OCI-LY1 (cell line): Measurements from ENCODE around the gene CAV1.

Experiments used
- H2AFZ ChIP-seq: fragments of 200-600 bp; sonication (generic), shearing (Covaris generic); 2 replicates; pipeline ENCODE4 v1.6.0; 2014; ENCODE audit warnings: antibody characterized with exemption, mild to moderate bottlenecking, low read length
- H3F3A ChIP-seq: fragments of 200-600 bp; sonication (generic), shearing (Covaris generic); 2 replicates; pipeline ENCODE4 v1.6.0; 2014; ENCODE audit warnings: mild to moderate bottlenecking, antibody characterized with exemption, low read length, moderate library complexity; ENCODE audit not compliant: insufficient read depth
- H3K27ac ChIP-seq: fragments of 200-600 bp; sonication (generic); 2 replicates; pipeline ENCODE4 v1.5.1; 2014; ENCODE audit warnings: low read length, mixed run types, mild to moderate bottlenecking, low read depth; ENCODE audit not compliant: poor library complexity, severe bottlenecking
- H3K27me3 ChIP-seq: fragments of 200-600 bp; sonication (generic); 2 replicates; pipeline ENCODE4 v1.6.0; 2014; ENCODE audit warnings: antibody characterized with exemption, mild to moderate bottlenecking, low read length, moderate library complexity; ENCODE audit not compliant: insufficient read depth
- H3K36me3 ChIP-seq: fragments of 200-600 bp; sonication (generic); 2 replicates; pipeline ENCODE4 v1.6.1; 2014; ENCODE audit warnings: mild to moderate bottlenecking, antibody characterized with exemption, low read length, moderate library complexity, mixed read lengths; ENCODE audit not compliant: insufficient read depth
- H3K4me1 ChIP-seq: fragments of 200-600 bp; sonication (generic); 2 replicates; pipeline ENCODE4 v1.5.1; 2014; ENCODE audit warnings: mild to moderate bottlenecking, low read length, moderate library complexity; ENCODE audit not compliant: insufficient read depth, severe bottlenecking
- H3K4me2 ChIP-seq: fragments of 200-600 bp; sonication (generic), shearing (Covaris generic); 2 replicates; pipeline ENCODE4 v1.6.1; 2014; ENCODE audit warnings: low read length
- H3K4me3 ChIP-seq: fragments of 200-600 bp; sonication (generic); 2 replicates; pipeline ENCODE4 v1.5.1; 2014; ENCODE audit warnings: low read length, low read depth, mild to moderate bottlenecking, mixed read lengths; ENCODE audit not compliant: poor library complexity, severe bottlenecking
- H3K79me2 ChIP-seq: fragments of 200-600 bp; shearing (Covaris generic); 2 replicates; pipeline ENCODE4 v1.6.1; 2016; ENCODE audit warnings: mixed run types, low read length, mixed read lengths; ENCODE audit not compliant: insufficient read depth
- H3K9ac ChIP-seq: fragments of 200-600 bp; sonication (generic), shearing (Covaris generic); 2 replicates; pipeline ENCODE4 v1.6.1; 2014; ENCODE audit warnings: mild to moderate bottlenecking, low read length, mixed read lengths
- H3K9me2 ChIP-seq: fragments of 200-600 bp; sonication (generic), shearing (Covaris generic); 2 replicates; pipeline ENCODE4 v1.6.1; 2014; ENCODE audit warnings: low read depth, mild to moderate bottlenecking, low read length, mixed read lengths
- H3K9me3 ChIP-seq: fragments of 200-600 bp; shearing (Covaris generic); 2 replicates; pipeline ENCODE4 v1.6.1; 2014; ENCODE audit warnings: low read length, mixed read lengths
- H4K20me1 ChIP-seq: fragments of 200-600 bp; sonication (generic), shearing (Covaris generic); 2 replicates; pipeline ENCODE4 v1.6.0; 2016; ENCODE audit warnings: mild to moderate bottlenecking, low read length; ENCODE audit not compliant: insufficient read depth
- EZH2 ChIP-seq: fragments of 200-600 bp; sonication (generic), shearing (Covaris generic); IDR thresholded peaks from 2 replicates; pipeline ENCODE4 v1.8.0; 2017; ENCODE audit warnings: borderline replicate concordance, mixed run types, mild to moderate bottlenecking, antibody characterized with exemption, low read length, moderate library complexity, mixed read lengths
- TF ChIP-seq, protein P1 (sequence below): fragments of 200-600 bp; sonication (generic), shearing (Covaris generic); IDR thresholded peaks from 2 replicates; pipeline ENCODE4 v1.5.1; 2017; ENCODE audit warnings: mild to moderate bottlenecking, antibody characterized with exemption, low read length, moderate library complexity, mixed read lengths

Gene CAV1

DNA sequence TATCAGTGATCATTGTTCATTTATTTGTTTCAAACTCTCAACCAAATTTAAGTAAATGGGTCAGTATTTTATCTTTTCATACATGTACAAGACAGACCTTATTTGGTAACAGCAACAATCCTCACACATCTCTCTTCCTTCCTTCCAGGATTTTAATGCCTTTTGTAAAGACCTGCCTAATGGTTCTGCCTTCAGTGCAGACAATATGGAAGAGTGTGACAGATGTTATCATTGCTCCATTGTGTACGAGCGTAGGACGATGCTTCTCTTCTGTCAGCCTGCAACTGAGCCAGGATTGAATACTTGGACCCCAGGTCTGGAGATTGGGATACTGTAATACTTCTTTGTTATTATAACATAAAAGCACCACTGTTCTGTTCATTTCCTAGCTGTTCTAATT, 19.0 kb upstream of the CAV1 start:
- Histone ChIP-seq H3F3A (no peaks in the 10 kb centered on the region), H3K9me3 (no peaks in the 10 kb centered on the region), H3K79me2 (no peaks in the 10 kb centered on the region), H4K20me1 (no peaks in the 10 kb centered on the region), H3K27ac (no peak overlapping the region), H3K36me3 (no peaks in the 10 kb centered on the region), H3K9me2 (no peaks in the 10 kb centered on the region), H3K4me1 (no peaks in the 10 kb centered on the region), H2AFZ (no peak overlapping the region), H3K4me2 (no peak overlapping the region), H3K27me3 (no peaks in the 10 kb centered on the region), H3K9ac (no peak overlapping the region), H3K4me3 (no peak overlapping the region)
- TF ChIP-seq, protein P1, sequence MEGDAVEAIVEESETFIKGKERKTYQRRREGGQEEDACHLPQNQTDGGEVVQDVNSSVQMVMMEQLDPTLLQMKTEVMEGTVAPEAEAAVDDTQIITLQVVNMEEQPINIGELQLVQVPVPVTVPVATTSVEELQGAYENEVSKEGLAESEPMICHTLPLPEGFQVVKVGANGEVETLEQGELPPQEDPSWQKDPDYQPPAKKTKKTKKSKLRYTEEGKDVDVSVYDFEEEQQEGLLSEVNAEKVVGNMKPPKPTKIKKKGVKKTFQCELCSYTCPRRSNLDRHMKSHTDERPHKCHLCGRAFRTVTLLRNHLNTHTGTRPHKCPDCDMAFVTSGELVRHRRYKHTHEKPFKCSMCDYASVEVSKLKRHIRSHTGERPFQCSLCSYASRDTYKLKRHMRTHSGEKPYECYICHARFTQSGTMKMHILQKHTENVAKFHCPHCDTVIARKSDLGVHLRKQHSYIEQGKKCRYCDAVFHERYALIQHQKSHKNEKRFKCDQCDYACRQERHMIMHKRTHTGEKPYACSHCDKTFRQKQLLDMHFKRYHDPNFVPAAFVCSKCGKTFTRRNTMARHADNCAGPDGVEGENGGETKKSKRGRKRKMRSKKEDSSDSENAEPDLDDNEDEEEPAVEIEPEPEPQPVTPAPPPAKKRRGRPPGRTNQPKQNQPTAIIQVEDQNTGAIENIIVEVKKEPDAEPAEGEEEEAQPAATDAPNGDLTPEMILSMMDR, result no peak
- TF ChIP-seq EZH2, result no peak

DNA sequence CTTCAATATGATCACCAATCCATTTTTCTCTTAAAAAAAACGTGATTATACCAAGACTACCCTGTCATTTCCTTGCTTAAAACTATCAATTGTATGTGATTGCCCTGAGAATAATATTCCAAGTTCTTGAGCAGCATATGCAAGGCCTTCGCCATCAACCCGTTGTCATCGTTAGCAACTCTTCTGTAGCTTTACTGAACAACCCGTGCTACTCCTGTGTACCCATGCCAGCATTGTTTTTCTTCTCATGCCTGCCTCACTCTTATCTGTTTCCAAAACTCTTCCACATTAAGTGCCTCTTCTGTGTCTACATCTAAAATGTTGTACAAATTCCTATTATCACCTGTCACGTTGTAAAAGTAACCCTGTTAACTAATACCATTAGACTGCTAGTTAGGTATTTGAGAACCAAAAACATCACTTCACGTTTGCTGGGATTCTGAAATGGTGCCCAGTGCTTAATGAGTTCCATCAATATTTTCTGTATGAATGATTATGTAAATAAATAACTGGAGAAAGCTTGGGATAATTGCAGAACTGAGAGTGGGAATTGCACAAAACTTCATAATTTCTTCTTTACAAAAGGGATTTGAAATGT, 14.8 kb upstream of the CAV1 start:
- H3K27ac ChIP-seq, result no peak overlapping the region
- no peaks in the 10 kb centered on the region for H4K20me1 ChIP-seq
- no peaks in the 10 kb centered on the region for H3K27me3 ChIP-seq
- no peaks in the 10 kb centered on the region for H3K36me3 ChIP-seq
- no peak overlapping the region for H3K9ac ChIP-seq
- H3K9me2 ChIP-seq, result no peaks in the 10 kb centered on the region
- TF ChIP-seq, protein P1, result no peak
- TF ChIP-seq EZH2, result no peak
- H3K4me2 ChIP-seq, result no peak overlapping the region
- H3K4me1 ChIP-seq, result peaks cover 14% of the 10 kb centered on the region
- H3F3A ChIP-seq, result no peaks in the 10 kb centered on the region
- peak overlapping the region; percentile 23; the same call in 1 of the 2 replicates for H2AFZ ChIP-seq
- H3K9me3 ChIP-seq, result no peaks in the 10 kb centered on the region
- no peaks in the 10 kb centered on the region for H3K79me2 ChIP-seq
- H3K4me3 ChIP-seq, result no peak overlapping the region

DNA sequence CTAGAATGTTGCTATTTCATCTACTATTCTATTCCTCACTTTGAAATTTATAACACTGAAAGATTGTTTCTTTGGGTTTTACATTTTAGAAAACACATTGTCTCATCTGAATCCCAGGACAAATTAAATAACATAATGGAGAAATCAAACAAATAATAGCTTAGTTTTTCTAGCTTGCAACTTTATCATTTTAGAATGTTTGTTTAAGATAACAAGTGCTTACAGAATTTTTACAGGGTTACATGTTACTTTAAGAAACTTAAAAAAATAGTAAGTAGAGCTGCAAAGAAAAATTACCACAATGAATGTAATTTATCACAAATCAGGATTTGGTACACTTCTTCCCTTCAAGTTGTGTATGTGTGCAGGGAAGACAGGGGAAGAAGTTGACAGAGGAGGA, 14.0 kb upstream of the CAV1 start:
- Histone ChIP-seq H3K9me3 (no peaks in the 10 kb centered on the region), H3K36me3 (no peaks in the 10 kb centered on the region), H3K4me3 (no peak overlapping the region), H4K20me1 (no peaks in the 10 kb centered on the region), H3K79me2 (no peaks in the 10 kb centered on the region), H3K9ac (no peak overlapping the region), H3K9me2 (no peaks in the 10 kb centered on the region), H2AFZ (peak overlapping the region; percentile 23), H3K27ac (no peak overlapping the region), H3K4me2 (no peak overlapping the region), H3K27me3 (no peaks in the 10 kb centered on the region), H3F3A (no peaks in the 10 kb centered on the region), H3K4me1 (peaks cover 14% of the 10 kb centered on the region)
- TF ChIP-seq, protein P1, result no peak
- TF ChIP-seq EZH2, result no peak
